HCT116 (cell line): ENCODE data around the gene PRKN. TPM values are rescaled to one million over a fixed set of nuclear protein-coding genes. Genes with fewer than 3 reads are reported as not detected.

ENCODE experiments used
- ATAC-seq: fragments of 200-7000 bp; cut with Tn5 transposase; 2 replicates; pipeline ENCODE4 v1.9.1; 2020; ENCODE audit warnings: mild to moderate bottlenecking, moderate library complexity
- BruUV-seq: library from RNA; stranded (reverse); fragments of 400-500 nt; replicated peaks from 2 replicates; lab custom pipeline; 2021; lab: Mats Ljungman, UMichigan
- CTCF ChIA-PET: fragments of 300-600 bp; sonication (Branson Sonifier 250); formaldehyde crosslinking; loops from one replicate; lab custom pipeline; 2021; ENCODE audit warnings: antibody characterized with exemption; lab: Charles Lee
- POLR2A ChIA-PET: fragments of 300-600, 350-600 bp; sonication (Branson Sonifier 250); formaldehyde crosslinking; loops from one replicate; lab custom pipeline; 2021; ENCODE audit warnings: antibody characterized with exemption; lab: Charles Lee
- RAD21 ChIA-PET, 2 experiments: fragments of 300-600 bp; sonication (Branson Sonifier 250); formaldehyde crosslinking; loops; one replicate each; lab custom pipeline; 2023; ENCODE audit warnings: low total read pairs in 2 of 2; ENCODE audit not compliant: uncharacterized antibody in 2 of 2, unreplicated experiment in 2 of 2, low non-redundant PET in 1 of 2; lab: Charles Lee
- DNase-seq: peaks from one replicate; pipeline ENCODE4 v3.0.0-alpha.2; 2010; ENCODE audit warnings: low read depth, low spot score
- H2AFZ ChIP-seq: fragments of 200-600 bp; shearing (Covaris generic), sonication (generic); 2 replicates; pipeline ENCODE4 v1.6.1; 2017; ENCODE audit warnings: low read depth, mixed run types, mixed read lengths, antibody characterized with exemption, low read length; ENCODE audit not compliant: poor library complexity, severe bottlenecking
- H3K27ac ChIP-seq: 2 replicates; pipeline ENCODE4 v1.5.1; 2012; ENCODE audit warnings: low read depth, low read length
- H3K27me3 ChIP-seq: fragments of 200-600 bp; sonication (generic); 2 replicates; pipeline ENCODE4 v1.6.1; 2016; ENCODE audit warnings: mixed run types, low read length, mixed read lengths; ENCODE audit not compliant: insufficient read depth
- H3K36me3 ChIP-seq, 2 experiments: fragments of 200-500 bp in 1 of 2; fragments of 200-600 bp in 1 of 2; sonication (Bioruptor generic) in 1 of 2; sonication (generic) in 1 of 2; 2 replicates each; pipeline versions ENCODE4 v1.5.1 to v1.6.1; 2014 to 2016; ENCODE audit warnings: low read length in 2 of 2, inconsistent platforms in 1 of 2, mixed read lengths in 1 of 2, mixed run types in 1 of 2; ENCODE audit not compliant: insufficient read depth in 2 of 2, control insufficient read depth in 1 of 2
- H3K4me1 ChIP-seq, 2 experiments: fragments of 200-600 bp in 1 of 2; sonication (generic) in 1 of 2; 2 replicates each; pipeline versions ENCODE4 v1.5.1 to v1.6.1; 2012 to 2017; ENCODE audit warnings: low read length in 2 of 2, inconsistent platforms in 1 of 2, mild to moderate bottlenecking in 1 of 2, mixed read lengths in 1 of 2, mixed run types in 1 of 2, moderate library complexity in 1 of 2; ENCODE audit not compliant: insufficient read depth in 2 of 2, control insufficient read depth in 1 of 2
- H3K4me2 ChIP-seq: fragments of 200-600 bp; sonication (generic); 2 replicates; pipeline ENCODE4 v1.6.1; 2017; ENCODE audit warnings: mixed run types, low read length, mixed read lengths
- H3K4me3 ChIP-seq, 2 experiments: fragments of 200-600 bp in 1 of 2; sonication (generic) in 1 of 2; replicated peaks in 1 of 2; 2 replicates each; pipeline ENCODE4 v1.5.1; 2011 to 2016; ENCODE audit warnings: low read length in 2 of 2, control low read depth in 1 of 2, low read depth in 1 of 2, mild to moderate bottlenecking in 1 of 2, mixed read lengths in 1 of 2, mixed run types in 1 of 2
- H3K79me2 ChIP-seq: fragments of 200-600 bp; sonication (generic); 2 replicates; pipeline ENCODE4 v1.6.1; 2017; ENCODE audit warnings: mild to moderate bottlenecking, mixed run types, low read length, moderate library complexity, mixed read lengths; ENCODE audit not compliant: insufficient read depth
- H3K9ac ChIP-seq: fragments of 200-600 bp; sonication (generic); 2 replicates; pipeline ENCODE4 v1.6.1; 2016; ENCODE audit warnings: low read length, mixed read lengths
- H3K9me2 ChIP-seq: fragments of 200-600 bp; sonication (generic), shearing (Covaris generic); 2 replicates; pipeline ENCODE4 v1.6.1; 2017; ENCODE audit warnings: mixed run types, mild to moderate bottlenecking, moderate library complexity; ENCODE audit not compliant: insufficient read depth
- H3K9me3 ChIP-seq, 2 experiments: fragments of 200-500 bp in 1 of 2; fragments of 200-600 bp in 1 of 2; sonication (Bioruptor generic) in 1 of 2; sonication (generic) in 1 of 2; 2 replicates each; pipeline ENCODE4 v1.6.1; 2014 to 2017; ENCODE audit warnings: low read length in 2 of 2, mixed read lengths in 2 of 2, inconsistent platforms in 1 of 2, low read depth in 1 of 2, mild to moderate bottlenecking in 1 of 2, mixed run types in 1 of 2, moderate library complexity in 1 of 2; ENCODE audit not compliant: control insufficient read depth in 1 of 2, insufficient read depth in 1 of 2
- H4K20me1 ChIP-seq: fragments of 200-600 bp; sonication (generic), shearing (Covaris generic); 2 replicates; pipeline ENCODE4 v1.6.1; 2017; ENCODE audit warnings: mixed run types, mild to moderate bottlenecking, moderate library complexity; ENCODE audit not compliant: insufficient read depth
- CEBPB ChIP-seq: IDR thresholded peaks from 2 replicates; pipeline ENCODE4 v1.6.1; 2012; ENCODE audit warnings: low read depth
- CTCF ChIP-seq, 3 experiments: fragments of 200-600 bp in 1 of 3; sonication (generic) in 1 of 3; IDR thresholded peaks in 2 of 3; conservative IDR thresholded peaks in 1 of 3; 2 replicates each; pipeline ENCODE4 v1.5.1; 2012 to 2017; ENCODE audit warnings: low read depth in 2 of 3, low read length in 2 of 3, antibody characterized with exemption in 1 of 3, borderline replicate concordance in 1 of 3, control low read depth in 1 of 3, mild to moderate bottlenecking in 1 of 3, mixed read lengths in 1 of 3, mixed run types in 1 of 3, moderate library complexity in 1 of 3; ENCODE audit not compliant: insufficient read depth in 1 of 3
- MAX ChIP-seq: IDR thresholded peaks from 2 replicates; pipeline ENCODE4 v1.6.1; 2012
- REST ChIP-seq: IDR thresholded peaks from 2 replicates; pipeline ENCODE4 v1.6.1; 2012; ENCODE audit warnings: low read depth
- SIN3A ChIP-seq: IDR thresholded peaks from 2 replicates; pipeline ENCODE4 v1.6.1; 2012; ENCODE audit warnings: low read depth
- YY1 ChIP-seq: IDR thresholded peaks from 2 replicates; pipeline ENCODE4 v1.6.1; 2011; ENCODE audit warnings: low read length, low read depth, moderate library complexity, mild to moderate bottlenecking; ENCODE audit not compliant: insufficient replicate concordance; ENCODE audit errors: extremely low read depth
- ZNF274 ChIP-seq: fragments of 200-500 bp; sonication (Bioruptor generic); IDR thresholded peaks from 2 replicates; pipeline ENCODE4 v1.6.1; 2014; ENCODE audit warnings: mild to moderate bottlenecking, low read depth, low read length, inconsistent platforms
- intact Hi-C: fragments of 100-400 bp; cut with micrococcal nuclease; formaldehyde crosslinking; loops from 2 replicates; pipeline ENCODE4 v1.10.0; 2022
- total RNA-seq: library from RNA; stranded (reverse); gene quantifications from one replicate; pipeline ENCODE4 v1.2.1, GENCODE V29; 2021; ENCODE audit not compliant: unreplicated experiment

The PRKN gene
- total RNA-seq, 1 experiment from 2014 or later, result 2.6 TPM

GRCh38 chr6:161393292-161393691 lies 1334.3 kb downstream of the PRKN start:
- no peak overlapping the region for H3K27ac ChIP-seq
- no peak overlapping the region for H2AFZ ChIP-seq
- intact Hi-C loops, result no loop called here
- BruUV-seq, result no TSS peak
- H3K4me3 ChIP-seq, result no peak overlapping the region
- CTCF ChIA-PET, result interaction anchor here (0.9 to 3.5 kb wide), 2 partner anchors 25 to 27 kb away, joined by 3 to 12 read pairs; no protein-coding TSS in a partner anchor
- H3K27me3 ChIP-seq, result no peaks in the 10 kb centered on the region
- no peak overlapping the region for H3K9ac ChIP-seq
- no peak for DNase-seq
- H3K36me3 ChIP-seq, result no peaks in the 10 kb centered on the region
- no peak for ATAC-seq
- TF ChIP-seq ZNF274 (no peak), CEBPB (no peak), YY1 (no peak), SIN3A (no peak), MAX (no peak), CTCF (IDR thresholded peaks at IDR 0.05 in 2 of 3, conservative IDR thresholded peaks at IDR 0.05 in 1 of 3; ENCODE audit: borderline replicate concordance in 1 of 3, insufficient read depth in 1 of 3, low read depth in 2 of 3, low read length in 2 of 3) (no peak), REST (no peak)
- TF ChIP-seq, all 23 proteins: peak for 0
- H3K79me2 ChIP-seq, result no peaks in the 10 kb centered on the region
- ChIA-PET RAD21 (no interaction called here), POLR2A (no interaction called here)
- H3K9me2 ChIP-seq, result no peaks in the 10 kb centered on the region
- H3K9me3 ChIP-seq, result no peaks in the 10 kb centered on the region
- no peak overlapping the region for H3K4me2 ChIP-seq
- H3K4me1 ChIP-seq, result peaks cover 0 to 6% of the 10 kb centered on the region in 2 experiments; a peak in 2 of 4 replicates
- no peaks in the 10 kb centered on the region for H4K20me1 ChIP-seq
